GM12878 (cell line): ENCODE measurements around the gene AMPD3. TPM values are rescaled to one million over a fixed set of nuclear protein-coding genes. Genes with fewer than 3 reads are reported as not detected.

Source experiments
- MTA2 ChIP-seq: fragments of 450-650 bp; IDR thresholded peaks from 2 replicates; pipeline ENCODE4 v1.6.1; 2016; ENCODE audit warnings: low read depth, mild to moderate bottlenecking, moderate library complexity
- NFXL1 ChIP-seq: fragments of 450-650 bp; IDR thresholded peaks from 2 replicates; pipeline ENCODE4 v1.6.1; 2017; ENCODE audit warnings: antibody characterized with exemption, mild to moderate bottlenecking, borderline replicate concordance
- SPI1 ChIP-seq: IDR thresholded peaks from 2 replicates; pipeline ENCODE4 v1.6.1; 2011; ENCODE audit warnings: low read depth, mild to moderate bottlenecking, low read length, moderate library complexity, borderline replicate concordance; ENCODE audit not compliant: insufficient read depth
- polyA plus RNA-seq, 11 experiments: library from polyadenylated mRNA; depleted of rRNA in 4 of 11; unstranded in 6 of 11; stranded (reverse) in 5 of 11; fragments of >200 nt; fragmentation: Nextera tagmentation in 4 of 11; fragmentation: Illumina TruSeq in 1 of 11; extraction: Ambion mirVana in 4 of 11; extraction: Trizol in 1 of 11; gene quantifications; 1 replicate in 1 of 11; 2 replicates in 10 of 11; pipeline versions ENCODE4 v1.2.1 to v1.2.3, GENCODE V29; 2011 to 2016; ENCODE audit warnings: inconsistent platforms in 2 of 11, missing spikeins in 2 of 11, low read depth in 1 of 11
- total RNA-seq, 4 experiments: library from RNA; depleted of rRNA in 3 of 4; stranded (reverse); fragments of >200 nt in 3 of 4; fragmentation: Illumina TruSeq in 1 of 4; extraction: Trizol in 1 of 4; gene quantifications; 2 replicates each; pipeline versions ENCODE4 v1.2.1 to v1.2.3, GENCODE V29; 2013 to 2021
- TF ChIP-seq, protein P1 (sequence below): IDR thresholded peaks from 2 replicates; pipeline ENCODE4 v1.6.1; 2012; ENCODE audit warnings: mild to moderate bottlenecking, low read depth, low read length
- TF ChIP-seq, protein P2 (sequence below): fragments of 450-650 bp; IDR thresholded peaks from 2 replicates; pipeline ENCODE4 v1.6.1; 2017; ENCODE audit warnings: mild to moderate bottlenecking, low read depth, inconsistent platforms; ENCODE audit not compliant: poor library complexity, severe bottlenecking
- TF ChIP-seq, protein P3 (sequence below): fragments of 450-650 bp; IDR thresholded peaks from 2 replicates; pipeline ENCODE4 v1.6.1; 2018; ENCODE audit warnings: mild to moderate bottlenecking, low read depth, moderate library complexity; ENCODE audit not compliant: partially characterized antibody

The AMPD3 gene
- total and polyA plus RNA-seq, 10 of the 15 experiments (the other 5 are each of a cell fraction or from before 2014, with no cell fraction given) = 5.6 to 28.6 (median 15.9) TPM

DNA sequence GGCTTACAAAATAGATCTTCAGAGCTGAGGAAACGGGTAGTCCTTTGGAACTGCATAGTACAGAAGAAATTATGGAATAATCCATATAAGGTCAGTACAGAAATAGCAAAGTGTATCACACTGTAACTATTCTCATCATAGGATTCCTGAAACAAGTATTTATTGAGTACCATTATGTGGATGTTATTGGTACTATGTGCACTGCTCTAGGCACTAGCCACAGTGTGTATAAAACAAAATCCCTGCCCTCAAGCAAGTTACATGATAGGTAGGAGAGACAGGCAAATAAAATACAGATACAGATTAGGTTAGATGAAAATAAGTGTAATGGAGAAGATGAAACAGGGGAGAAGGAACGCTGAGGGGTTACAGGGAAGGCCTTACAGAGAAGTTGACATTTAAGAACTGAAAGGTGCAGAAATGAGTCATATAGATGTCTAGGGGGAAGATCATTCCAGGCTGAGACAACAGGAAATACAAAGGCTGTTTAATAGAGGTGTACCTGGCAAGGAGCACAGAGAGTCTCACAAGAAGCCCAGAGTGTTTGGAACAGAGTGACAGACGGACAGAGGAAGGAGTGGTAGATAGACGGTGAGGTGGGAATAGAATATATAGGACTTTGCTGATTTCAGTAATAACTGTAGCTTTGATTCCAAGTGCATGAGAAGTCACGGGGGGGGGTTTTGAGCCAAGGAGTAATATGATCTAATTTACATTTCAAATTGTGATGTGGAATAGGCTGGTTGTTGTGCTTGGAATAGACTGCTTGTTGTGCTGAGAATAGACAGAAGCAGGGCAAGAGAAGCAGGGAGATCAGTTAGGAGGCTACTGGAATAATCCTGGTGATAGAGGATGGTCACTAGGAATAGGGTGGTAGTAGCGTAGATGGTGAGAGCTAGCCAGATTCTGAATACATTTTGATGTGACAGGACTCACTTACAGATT, 72.2 kb downstream of the AMPD3 start (continued):
- TF ChIP-seq, protein P1, sequence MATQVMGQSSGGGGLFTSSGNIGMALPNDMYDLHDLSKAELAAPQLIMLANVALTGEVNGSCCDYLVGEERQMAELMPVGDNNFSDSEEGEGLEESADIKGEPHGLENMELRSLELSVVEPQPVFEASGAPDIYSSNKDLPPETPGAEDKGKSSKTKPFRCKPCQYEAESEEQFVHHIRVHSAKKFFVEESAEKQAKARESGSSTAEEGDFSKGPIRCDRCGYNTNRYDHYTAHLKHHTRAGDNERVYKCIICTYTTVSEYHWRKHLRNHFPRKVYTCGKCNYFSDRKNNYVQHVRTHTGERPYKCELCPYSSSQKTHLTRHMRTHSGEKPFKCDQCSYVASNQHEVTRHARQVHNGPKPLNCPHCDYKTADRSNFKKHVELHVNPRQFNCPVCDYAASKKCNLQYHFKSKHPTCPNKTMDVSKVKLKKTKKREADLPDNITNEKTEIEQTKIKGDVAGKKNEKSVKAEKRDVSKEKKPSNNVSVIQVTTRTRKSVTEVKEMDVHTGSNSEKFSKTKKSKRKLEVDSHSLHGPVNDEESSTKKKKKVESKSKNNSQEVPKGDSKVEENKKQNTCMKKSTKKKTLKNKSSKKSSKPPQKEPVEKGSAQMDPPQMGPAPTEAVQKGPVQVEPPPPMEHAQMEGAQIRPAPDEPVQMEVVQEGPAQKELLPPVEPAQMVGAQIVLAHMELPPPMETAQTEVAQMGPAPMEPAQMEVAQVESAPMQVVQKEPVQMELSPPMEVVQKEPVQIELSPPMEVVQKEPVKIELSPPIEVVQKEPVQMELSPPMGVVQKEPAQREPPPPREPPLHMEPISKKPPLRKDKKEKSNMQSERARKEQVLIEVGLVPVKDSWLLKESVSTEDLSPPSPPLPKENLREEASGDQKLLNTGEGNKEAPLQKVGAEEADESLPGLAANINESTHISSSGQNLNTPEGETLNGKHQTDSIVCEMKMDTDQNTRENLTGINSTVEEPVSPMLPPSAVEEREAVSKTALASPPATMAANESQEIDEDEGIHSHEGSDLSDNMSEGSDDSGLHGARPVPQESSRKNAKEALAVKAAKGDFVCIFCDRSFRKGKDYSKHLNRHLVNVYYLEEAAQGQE = no peak
- TF ChIP-seq SPI1 (0 out of 2 replicates have a peak, but pooled peaks have one; percentile 25), NFXL1 (no peak), MTA2 (0 out of 2 replicates have a peak, but pooled peaks have one; percentile 21)
- TF ChIP-seq, protein P2, sequence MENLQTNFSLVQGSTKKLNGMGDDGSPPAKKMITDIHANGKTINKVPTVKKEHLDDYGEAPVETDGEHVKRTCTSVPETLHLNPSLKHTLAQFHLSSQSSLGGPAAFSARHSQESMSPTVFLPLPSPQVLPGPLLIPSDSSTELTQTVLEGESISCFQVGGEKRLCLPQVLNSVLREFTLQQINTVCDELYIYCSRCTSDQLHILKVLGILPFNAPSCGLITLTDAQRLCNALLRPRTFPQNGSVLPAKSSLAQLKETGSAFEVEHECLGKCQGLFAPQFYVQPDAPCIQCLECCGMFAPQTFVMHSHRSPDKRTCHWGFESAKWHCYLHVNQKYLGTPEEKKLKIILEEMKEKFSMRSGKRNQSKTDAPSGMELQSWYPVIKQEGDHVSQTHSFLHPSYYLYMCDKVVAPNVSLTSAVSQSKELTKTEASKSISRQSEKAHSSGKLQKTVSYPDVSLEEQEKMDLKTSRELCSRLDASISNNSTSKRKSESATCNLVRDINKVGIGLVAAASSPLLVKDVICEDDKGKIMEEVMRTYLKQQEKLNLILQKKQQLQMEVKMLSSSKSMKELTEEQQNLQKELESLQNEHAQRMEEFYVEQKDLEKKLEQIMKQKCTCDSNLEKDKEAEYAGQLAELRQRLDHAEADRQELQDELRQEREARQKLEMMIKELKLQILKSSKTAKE = peak; percentile 20
- TF ChIP-seq, protein P3, sequence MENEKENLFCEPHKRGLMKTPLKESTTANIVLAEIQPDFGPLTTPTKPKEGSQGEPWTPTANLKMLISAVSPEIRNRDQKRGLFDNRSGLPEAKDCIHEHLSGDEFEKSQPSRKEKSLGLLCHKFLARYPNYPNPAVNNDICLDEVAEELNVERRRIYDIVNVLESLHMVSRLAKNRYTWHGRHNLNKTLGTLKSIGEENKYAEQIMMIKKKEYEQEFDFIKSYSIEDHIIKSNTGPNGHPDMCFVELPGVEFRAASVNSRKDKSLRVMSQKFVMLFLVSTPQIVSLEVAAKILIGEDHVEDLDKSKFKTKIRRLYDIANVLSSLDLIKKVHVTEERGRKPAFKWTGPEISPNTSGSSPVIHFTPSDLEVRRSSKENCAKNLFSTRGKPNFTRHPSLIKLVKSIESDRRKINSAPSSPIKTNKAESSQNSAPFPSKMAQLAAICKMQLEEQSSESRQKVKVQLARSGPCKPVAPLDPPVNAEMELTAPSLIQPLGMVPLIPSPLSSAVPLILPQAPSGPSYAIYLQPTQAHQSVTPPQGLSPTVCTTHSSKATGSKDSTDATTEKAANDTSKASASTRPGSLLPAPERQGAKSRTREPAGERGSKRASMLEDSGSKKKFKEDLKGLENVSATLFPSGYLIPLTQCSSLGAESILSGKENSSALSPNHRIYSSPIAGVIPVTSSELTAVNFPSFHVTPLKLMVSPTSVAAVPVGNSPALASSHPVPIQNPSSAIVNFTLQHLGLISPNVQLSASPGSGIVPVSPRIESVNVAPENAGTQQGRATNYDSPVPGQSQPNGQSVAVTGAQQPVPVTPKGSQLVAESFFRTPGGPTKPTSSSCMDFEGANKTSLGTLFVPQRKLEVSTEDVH = no peak
